Measurements from ENCODE around the gene LYRM2.

LYRM2 gene, protein sequence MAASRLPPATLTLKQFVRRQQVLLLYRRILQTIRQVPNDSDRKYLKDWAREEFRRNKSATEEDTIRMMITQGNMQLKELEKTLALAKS

DNA sequence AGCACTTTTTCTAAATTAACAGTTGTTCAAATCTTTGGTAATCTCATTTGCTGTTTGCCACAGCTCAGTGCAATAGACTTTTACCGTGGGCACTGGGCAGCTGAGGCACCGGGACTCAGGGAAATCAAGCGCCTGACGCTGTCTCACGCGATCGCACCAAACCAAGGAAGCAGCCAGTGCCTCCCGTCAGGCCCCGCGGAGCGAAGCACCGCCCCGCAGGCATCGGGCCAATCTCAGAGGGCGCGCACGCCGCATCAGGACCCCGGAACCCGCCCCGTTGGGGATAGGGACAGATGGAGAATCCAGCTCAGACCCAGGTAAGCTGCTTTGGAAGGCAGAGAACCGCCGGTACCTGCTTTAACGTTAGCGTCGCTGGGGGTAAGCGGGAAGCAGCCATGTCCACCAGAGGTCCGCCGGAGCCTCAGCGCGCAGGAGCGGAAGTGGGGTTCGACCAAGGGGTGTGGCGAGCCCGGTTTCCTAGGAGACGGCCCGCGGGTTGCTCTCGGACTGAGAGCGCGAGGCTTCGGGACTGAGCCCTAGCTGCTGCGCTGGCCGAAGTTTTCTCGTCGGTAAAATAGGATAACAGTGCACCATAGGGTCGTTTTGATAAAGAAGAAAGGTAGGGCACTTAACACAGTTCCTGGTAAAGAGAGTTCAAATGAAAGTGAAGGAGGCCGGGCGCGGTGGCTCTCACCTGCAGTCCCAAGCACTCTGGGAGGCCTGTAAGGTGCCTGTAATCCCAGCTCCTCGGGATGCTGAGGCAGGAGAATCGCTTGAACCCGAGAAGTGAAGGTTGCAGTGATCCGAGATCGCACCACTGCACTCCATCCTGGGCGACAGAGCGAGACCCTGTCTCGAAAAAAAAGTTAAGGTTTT is at the start of gene LYRM2:
Gene LYRM2, minus strand, starts transcription at position 428 of the 876 bp plus-strand sequence. Its CDS starts 31 bp downstream, at position 397.
- DNase-seq, result peak; percentile 83

DNA sequence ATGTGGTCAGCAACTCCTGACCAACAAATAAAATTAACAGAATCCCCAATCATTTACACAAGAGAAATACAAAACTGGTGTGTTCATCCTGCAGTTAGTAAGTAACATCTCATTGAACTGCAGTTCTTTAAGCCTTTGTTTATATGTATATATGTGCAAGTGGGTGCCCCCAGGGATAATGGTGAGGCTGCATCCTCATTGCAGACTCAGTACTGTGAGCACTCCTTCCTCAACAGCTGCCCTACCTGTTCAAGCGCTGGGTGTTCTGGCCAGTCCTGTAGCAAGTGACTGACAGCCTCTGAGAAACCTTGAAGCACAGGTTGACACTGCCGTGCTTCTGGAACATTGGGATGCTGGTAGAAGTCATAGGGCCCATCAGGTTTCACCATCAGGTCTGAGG is 49.8 kb upstream of the LYRM2 start:
- no peak for DNase-seq

DNA sequence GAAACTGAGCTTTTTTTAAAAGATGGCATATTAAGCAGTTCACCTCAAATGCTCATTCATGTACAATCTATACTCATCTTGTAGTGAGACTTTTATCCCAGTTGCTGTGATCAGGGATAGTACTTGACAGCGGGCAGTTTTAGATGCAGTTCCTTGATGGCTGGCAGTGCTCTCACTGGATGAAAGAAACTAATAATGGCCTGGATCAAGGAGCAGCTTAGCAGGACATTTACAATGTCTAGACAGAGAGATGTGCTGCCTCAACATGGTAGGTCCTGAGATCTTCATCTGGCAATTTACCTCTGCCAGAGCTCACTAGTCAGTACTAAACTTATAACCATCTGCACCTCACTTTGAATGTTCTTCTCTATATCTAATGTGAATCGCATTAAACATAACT is 46.8 kb upstream of the LYRM2 start:
- no peak for DNase-seq

DNA sequence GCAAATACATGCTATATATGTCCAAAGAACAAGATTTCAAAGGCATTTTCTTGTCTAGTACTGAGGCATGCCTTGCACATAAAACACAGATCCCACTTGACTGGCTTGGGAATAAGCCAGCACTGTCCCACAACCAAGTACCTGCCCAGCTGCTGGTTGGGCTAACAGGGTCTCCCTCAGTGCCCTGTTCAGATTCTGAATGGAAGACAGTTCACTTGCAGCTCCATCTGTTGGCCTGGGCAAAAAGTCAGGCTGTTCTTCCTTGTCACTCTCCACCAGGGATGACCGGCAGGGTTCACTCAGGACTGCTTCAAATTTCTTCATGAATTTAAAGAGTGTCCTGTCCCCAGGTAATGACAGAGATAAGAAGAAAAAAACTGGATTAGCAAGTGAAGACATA is 44.4 kb upstream of the LYRM2 start:
- no peak for DNase-seq

DNA sequence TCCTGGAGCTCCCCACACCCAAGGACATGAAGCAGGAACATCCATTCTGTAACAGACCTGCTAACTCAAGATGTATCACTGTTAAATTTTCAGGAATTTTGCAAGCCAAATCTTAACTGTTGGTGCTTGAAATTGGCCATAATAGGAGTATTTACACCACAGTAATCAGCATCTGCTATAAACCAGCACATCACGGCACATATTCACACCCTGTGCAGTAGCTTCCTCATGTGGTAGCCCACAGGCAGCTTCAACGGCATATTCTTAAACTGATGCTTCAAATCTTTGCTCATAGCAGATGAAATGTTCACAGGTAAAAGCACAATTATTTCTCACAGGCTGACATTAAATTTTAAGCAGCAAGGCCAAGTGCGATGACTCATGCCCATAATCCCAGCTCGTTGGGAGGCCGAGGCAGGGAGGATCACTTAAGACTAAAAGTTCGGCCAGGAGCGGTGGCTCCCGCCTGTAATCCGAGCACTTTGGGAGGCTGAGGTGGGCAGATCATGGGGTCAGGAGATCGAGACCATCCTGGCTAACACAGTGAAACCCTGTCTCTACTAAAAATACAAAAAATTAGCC is 43.5 kb upstream of the LYRM2 start:
- DNase-seq, result no peak

DNA sequence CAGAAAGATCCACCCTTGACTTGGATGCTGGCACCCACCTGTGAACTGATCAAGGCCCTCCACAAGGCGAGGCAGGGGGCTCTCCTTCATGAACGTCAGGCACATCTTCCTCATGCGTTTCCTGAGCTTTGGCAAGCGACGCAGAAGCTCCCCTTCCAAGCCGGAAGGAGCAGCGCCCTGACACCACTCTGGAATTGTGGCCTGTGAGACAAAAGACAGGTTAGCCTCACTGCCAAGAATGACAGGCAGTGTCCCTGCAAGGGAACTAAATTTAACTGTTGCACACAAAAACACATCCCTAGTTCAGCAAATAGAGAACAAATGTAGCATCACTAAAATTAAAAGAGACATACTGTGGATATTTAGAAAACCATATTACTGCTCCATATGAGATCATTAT is 42.0 kb upstream of the LYRM2 start:
- DNase-seq, result no peak

DNA sequence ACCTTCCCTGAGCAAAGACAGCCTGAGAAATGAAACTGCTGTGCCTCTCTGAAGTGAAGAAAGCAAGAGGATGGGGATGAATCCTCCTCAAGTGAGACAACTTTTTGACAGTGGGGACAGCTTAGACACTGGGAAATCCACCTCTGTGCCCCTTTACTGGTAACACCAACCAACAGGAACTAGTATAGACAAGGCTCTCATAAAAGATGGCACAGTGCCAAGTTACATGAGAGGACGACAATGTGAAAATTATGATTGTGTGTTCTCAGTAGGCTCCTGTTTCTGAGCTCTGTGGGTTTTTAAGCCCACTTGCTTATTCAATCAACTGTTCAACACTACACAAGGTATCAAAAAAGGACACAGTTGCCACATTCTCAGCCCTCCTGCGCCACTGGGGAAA is 41.6 kb upstream of the LYRM2 start:
- no peak for DNase-seq

DNA sequence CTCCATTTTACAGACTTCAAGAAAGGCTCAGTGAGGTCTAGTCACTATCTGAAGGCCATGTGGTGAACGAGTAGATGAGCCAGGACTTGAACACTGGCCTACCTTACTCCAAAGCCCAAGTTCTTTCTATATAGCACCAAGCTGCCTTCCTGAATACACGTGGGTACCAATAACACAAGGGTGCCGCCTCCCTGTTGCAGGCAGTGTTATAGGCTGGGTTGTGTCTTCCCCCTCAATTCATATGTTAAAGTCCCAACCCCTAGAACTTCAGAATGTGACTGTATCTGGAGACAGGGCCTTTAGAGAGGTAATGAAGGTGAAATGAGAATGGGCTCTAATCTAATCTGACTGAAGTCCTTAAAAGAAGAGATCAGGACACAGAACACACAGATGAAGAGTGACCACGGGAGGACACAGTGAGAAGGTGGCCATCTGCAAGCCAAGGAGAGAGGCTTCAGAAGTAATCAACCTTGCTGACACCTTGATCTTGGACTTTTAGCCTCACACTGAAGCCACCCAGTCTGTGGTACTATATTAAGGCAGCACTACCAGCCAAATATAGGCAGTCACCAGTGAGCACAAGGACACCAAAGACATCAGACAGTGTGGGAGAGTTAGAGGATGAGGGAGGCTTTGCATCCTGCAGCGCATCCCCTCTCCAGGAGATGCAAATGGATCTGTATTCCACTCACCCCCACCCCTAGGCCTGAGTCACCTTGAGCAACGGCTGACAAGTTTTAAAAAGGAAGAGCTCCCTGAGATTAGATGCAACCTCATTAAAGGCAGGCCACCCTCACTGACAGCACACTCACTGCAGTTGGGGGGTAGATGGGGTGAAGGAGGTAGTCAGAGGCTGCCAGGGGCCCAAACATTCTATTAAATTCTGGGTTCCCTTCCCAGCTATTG is 40.9 kb upstream of the LYRM2 start:
- DNase-seq, result no peak

DNA sequence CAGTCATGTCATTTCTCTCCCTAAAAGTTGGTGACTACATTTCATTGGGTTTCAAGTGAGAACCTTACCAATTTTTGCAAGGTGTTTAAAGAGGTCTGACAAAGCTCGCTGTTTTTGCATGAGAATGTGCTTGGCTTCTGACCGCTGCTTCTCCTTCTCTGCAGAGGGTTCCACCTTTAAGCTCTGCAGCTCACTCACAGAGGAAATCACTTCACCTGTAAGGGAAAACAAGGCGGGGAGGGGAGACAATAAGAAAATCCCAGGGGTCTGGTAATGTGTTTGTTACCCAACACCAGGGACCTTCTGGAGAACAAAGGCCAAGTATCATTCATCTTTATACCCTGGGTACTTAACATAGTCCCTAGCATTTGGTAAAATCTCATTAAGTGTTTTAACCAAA is 40.0 kb upstream of the LYRM2 start:
- DNase-seq, result no peak

DNA sequence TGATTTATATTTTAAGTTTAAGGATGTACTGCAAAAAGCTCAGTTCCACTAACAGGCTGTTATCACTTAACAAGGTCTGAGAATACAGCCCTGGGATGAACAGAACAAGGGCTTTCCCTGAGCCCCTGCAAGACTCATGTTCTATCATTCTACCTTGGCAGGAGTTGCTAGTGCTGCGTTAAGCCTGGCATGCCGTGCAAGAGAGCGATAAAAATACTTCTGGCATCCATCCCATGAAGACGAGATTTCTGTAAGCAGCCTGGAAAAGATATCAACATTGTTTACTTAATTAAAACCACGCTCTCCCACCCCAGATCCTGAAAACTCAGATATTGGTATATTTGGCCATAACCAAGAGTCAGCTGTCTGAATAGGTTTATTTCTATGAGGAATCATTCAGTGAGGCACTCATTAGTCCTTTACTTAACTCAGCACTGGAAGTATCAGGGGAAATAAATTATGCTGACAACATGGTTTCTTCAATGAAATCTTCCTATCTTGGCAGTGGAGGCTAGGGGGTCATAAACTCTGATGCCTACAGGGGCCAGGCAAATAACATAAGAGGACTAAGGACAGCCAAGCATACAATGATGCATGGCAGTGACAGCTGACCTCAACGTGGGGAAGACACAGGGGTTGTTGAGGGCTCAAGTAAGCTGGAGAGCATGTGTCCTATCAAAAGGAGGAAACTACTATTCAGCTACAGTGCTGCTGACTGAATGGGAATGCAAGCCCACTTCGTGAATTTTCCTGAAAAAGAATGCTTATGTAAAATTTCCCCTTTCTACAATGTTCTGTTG is 37.6 kb upstream of the LYRM2 start:
- DNase-seq, result no peak

DNA sequence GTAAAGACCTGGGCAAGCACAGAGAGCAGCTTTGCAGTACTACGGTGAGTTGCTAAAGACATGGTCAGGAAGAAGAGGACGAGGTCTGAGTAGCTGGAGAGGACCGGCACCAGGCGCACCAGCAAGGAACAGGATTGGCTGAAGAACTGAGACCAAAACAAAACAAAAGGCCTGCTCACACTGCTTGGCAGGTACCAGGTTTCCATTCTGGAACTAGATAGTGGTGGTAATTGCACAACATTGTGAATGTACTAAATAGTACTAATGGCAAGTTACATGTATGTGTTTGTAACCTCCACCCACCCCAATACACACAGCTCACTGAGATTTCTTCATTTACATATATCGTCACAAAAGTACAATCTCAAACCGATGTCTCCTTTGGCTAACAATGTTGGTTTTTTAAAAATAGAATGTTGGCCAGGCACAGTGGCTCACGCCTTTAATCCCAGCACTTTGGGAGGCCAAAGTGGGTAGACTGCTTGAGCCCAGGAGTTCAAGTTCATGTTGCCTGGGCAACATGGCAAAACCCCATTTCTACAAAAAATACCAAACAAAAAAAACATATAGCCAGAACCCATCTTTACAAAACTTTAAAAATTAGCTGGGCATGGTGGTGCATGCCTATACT is 32.5 kb upstream of the LYRM2 start:
- no peak for DNase-seq

DNA sequence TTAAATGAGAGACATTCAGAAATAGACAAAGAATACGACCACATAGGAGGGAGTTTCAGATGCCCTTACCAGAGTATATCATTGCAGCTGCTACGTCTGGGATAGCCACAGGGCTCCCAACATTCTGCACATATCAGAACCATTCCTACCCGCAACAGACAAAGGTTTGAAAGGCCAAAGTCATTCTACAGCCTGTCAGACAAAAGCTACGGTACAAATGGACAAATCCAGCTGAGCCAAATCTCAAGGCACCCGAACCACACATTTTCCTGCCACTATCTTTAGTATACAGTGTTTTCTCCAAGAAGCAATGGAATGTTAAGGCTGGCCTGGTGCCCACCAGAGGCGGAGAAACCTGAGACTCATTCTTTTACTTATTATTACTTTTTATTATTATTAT is 30.5 kb upstream of the LYRM2 start:
- DNase-seq, result no peak

DNA sequence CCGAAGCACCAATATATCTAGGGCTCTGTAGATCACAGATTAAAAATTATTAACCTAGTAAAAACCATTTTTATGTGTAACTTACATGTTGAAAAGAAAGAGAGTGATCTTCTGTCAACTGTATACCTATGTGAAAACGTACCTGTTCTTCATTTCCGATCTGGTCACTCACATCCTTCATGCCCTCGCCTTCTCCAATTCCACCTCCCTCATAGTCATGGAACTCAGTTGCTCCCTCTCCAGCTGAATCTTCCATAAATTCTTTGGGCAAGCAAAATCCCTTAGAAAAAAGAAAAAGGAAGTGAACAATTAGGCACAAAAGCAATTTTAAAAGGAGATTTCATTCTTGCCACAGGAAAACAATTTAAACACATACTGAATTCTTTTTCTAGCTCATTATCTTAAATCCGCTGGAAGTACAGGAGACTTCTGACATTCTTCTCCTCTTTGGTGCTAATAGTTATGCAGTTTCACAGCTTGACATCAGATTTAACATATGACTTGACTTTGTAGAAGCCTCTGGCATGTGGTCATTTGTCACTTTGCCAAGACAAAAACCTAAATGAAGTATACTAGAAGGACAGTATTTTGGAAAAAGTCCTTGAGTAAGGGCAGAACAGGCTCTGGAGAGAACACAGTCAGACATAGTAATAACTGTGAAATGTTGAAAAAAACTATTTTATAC is 29.5 kb upstream of the LYRM2 start:
- no peak for DNase-seq

DNA sequence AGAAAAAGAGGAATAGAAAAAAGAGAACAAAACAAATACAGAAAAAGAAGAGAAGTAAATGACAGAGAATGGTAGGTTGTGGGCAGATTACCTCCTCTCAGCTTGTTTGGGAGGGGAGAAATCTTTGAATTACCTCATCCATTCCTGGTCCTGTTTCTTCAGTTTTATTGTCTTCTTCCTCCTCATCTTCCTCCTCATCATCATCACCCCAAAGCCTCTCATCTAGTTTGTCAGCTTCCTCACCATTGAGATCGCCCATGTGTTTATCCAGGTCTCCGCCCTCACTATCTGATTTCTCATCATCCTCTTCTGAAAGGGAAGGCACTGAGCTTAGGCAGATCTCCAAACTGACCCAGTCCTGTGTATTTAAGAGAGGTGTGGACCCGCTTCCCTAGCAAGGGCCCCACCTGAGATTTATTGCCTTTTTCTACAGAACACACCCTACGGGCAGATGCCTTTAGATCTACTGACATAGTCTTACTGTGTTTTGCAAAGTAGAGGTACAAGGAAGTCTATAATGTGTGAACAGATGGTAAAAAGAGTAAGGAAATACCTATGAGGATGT is 24.2 kb upstream of the LYRM2 start:
- no peak for DNase-seq

DNA sequence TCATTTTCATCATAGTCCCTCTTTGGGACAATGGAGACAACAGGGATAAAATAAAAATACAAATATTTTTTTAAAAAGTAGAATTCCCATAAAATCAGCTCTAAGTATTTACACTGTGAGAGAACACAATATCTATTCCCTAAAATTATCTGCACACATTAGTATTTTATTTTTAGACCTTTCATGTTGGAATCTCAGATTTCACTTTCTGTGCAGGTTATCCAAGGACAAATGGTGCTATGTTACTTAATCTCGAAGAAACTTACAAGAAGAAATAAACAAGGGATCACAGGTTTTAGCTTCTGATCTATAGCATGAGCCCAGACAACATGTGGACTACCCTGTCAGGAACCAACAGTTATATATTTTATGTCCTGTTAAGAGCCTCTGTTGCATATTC is 23.0 kb upstream of the LYRM2 start:
- DNase-seq, result no peak

DNA sequence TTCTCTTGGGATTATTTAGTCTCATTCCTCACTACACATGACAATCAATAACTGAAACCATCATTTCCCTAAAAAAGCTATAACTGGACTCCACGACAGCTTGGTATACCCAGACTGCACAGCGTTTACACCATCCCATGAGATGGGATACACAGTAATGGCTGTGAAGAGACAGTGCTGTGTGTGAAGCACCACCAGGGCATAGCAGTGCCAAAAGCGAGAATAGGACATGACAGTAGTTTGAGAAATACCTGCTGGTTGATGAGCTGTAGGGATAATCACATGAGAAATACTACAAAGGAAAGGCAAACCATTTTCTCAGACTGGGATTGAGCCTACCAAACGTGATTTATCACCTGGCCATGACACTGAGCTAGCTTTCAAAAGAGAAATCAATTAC is 22.4 kb upstream of the LYRM2 start:
- DNase-seq, result no peak

DNA sequence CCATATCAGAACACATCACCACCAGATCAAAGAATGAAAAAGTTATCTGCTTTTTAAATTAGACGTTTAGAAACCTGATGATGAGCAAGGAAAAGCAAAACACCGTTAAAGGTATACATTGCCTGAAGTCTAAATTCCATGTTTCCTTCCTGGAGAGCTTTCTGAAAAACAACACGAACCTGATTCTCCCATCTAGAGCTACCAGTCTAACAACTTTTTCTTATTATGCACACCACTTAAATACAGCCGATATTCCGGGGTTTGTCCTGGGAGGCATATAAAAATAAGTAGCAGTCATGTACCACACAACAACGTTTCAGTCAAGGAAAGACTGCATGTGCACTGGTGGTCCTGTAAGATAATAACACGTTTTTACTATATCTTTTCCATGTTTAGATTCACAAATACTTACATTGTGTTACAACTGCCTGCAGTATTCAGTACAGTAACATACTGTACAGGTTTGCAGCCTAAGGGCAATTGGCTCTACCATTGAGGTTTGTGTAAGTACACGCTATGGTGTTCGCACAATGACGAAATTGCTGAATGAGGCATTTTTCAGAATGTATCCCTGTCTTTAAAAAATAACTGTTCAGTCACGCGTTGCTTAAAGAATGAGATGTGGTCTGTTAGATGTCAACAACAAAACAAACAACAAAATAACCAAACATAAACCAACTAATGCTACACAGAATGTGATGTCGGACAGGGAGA is 19.1 kb upstream of the LYRM2 start:
- DNase-seq, result no peak

DNA sequence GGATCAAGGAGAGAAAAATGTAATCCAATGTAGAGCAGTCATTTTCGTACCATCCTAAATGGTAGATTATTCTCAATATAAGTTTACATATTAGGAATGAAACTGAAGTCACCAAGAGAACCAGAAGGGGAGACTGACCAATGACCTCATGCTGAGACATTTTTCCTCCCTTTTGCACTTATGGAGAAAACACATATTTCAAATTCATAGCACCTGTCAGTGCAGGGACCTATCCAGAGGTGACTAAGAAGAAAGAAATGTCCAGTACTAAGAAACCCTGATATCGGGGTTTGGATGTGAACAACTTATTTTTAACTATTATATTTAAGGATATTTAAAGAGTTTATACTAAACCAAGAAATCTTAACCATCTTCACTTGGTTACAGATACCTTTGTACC is 16.6 kb upstream of the LYRM2 start:
- DNase-seq, result no peak

DNA sequence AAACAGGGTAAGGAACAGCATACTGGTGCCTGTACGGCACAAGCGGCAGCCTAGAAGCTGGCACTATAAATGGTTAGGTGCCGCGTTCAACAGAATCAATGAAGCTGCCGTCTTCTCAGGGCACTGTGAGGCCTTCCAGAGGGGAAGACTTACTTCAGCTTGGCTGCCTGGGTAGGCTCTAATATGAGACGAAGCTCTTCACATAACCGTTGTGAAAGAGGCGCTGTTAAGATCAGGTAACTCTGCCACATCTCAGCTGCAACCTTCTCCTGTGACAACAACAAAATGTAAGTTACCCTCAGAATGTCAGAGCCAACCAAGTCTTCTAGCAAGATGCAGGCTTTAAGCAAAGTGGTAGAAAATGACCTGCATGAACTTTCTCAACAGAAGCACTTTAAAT is 12.0 kb upstream of the LYRM2 start:
- DNase-seq, result no peak

DNA sequence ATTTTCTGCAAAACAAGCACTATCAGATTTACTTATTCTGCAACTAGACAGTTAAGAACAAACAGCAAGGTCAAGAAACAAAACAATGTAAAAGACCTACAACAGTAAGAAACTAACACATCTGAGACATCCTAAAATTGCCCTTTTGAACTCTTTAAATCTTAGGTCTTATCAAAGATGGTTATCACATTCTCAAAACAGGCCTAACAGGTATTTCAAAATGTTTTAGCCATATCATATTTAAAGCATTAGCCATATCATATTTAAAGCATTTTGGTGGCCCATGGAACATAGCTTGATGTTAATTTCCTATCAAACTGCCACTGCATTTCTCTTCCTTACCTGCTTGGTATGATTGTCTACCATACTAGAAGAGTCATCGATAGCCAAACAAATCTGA is 11.1 kb upstream of the LYRM2 start:
- DNase-seq, result no peak
